H1 (cell line): Measurements from ENCODE around the gene INPP5B.

Experiments
- CTCF ChIP-seq, 3 experiments: IDR thresholded peaks; 1 replicate in 2 of 3; 2 replicates in 1 of 3; pipeline versions ENCODE4 v1.5.1 to v1.6.1; 2011; ENCODE audit warnings: low read length in 3 of 3, mild to moderate bottlenecking in 3 of 3, inconsistent platforms in 2 of 3, low read depth in 1 of 3, moderate library complexity in 1 of 3; ENCODE audit not compliant: insufficient read depth in 1 of 3; ENCODE audit errors: control extremely low read depth in 1 of 3
- EGR1 ChIP-seq: IDR thresholded peaks from 2 replicates; pipeline ENCODE4 v1.6.1; 2011; ENCODE audit warnings: low read depth, low read length, borderline replicate concordance
- EP300 ChIP-seq, 2 experiments: IDR thresholded peaks; 1 replicate in 1 of 2; 2 replicates in 1 of 2; pipeline ENCODE4 v1.6.1; 2011 to 2012; ENCODE audit warnings: low read depth in 2 of 2, low read length in 2 of 2, mild to moderate bottlenecking in 2 of 2, borderline replicate concordance in 1 of 2, inconsistent platforms in 1 of 2, moderate library complexity in 1 of 2
- MAX ChIP-seq: IDR thresholded peaks from 2 replicates; pipeline ENCODE4 v1.6.1; 2012; ENCODE audit warnings: inconsistent platforms
- POLR2A ChIP-seq, 2 experiments: IDR thresholded peaks; 1 replicate in 1 of 2; 2 replicates in 1 of 2; pipeline ENCODE4 v1.6.1; 2011; ENCODE audit warnings: low read depth in 2 of 2, low read length in 2 of 2, mild to moderate bottlenecking in 2 of 2; ENCODE audit errors: control extremely low read depth in 1 of 2
- POLR2AphosphoS5 ChIP-seq: IDR thresholded peaks from 2 replicates; pipeline ENCODE4 v1.6.1; 2011; ENCODE audit warnings: low read depth, low read length
- RFX5 ChIP-seq: IDR thresholded peaks from 2 replicates; pipeline ENCODE4 v1.6.1; 2011; ENCODE audit warnings: low read depth, low read length, improper control_type of control experiment, borderline replicate concordance
- SRF ChIP-seq: IDR thresholded peaks from 2 replicates; pipeline ENCODE4 v1.6.1; 2011; ENCODE audit warnings: mild to moderate bottlenecking, low read depth, low read length, moderate library complexity
- SUZ12 ChIP-seq: fragments of 200-600 bp; sonication (generic); IDR thresholded peaks from 2 replicates; pipeline ENCODE4 v1.6.1; 2012; ENCODE audit warnings: mild to moderate bottlenecking, inconsistent platforms, low read length, moderate library complexity, mixed read lengths
- YY1 ChIP-seq: IDR thresholded peaks from 2 replicates; pipeline ENCODE4 v1.6.1; 2011; ENCODE audit warnings: low read depth, mild to moderate bottlenecking, low read length

DNA sequence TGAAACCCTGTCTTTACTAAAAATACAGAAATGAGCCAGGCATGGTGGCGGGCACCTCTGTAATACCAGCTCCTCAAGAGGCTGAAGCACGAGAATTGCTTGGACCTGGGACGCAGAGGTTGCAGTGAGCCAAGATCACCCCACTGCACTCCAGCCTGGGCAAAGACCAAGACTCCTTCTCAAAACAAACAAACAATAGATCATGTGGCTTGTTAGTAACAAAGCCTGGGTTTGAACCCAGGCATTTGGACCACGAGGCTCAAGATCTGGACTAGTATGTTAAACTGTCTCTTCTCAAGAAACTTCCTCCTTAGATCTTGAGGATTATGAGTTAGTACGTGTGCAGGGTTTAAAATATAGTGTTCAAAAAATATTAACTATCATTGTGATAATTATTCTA is 1.6 kb downstream of the INPP5B start:
- TF ChIP-seq CTCF (IDR thresholded peaks at IDR 0.05; ENCODE audit: control extremely low read depth in 1 of 3, insufficient read depth in 1 of 3, low read depth in 1 of 3, low read length in 3 of 3): no peak
- no peak for TF ChIP-seq POLR2A (IDR thresholded peaks at IDR 0.05; ENCODE audit: control extremely low read depth in 1 of 2, low read depth in 2 of 2, low read length in 2 of 2)
- no peak for TF ChIP-seq EP300 (IDR thresholded peaks at IDR 0.05; ENCODE audit: borderline replicate concordance in 1 of 2, low read depth in 2 of 2, low read length in 2 of 2)
- TF ChIP-seq SUZ12: no peak
- no peak for TF ChIP-seq YY1
- no peak for TF ChIP-seq MAX
- TF ChIP-seq SRF: no peak
- TF ChIP-seq POLR2AphosphoS5: no peak
- TF ChIP-seq EGR1: no peak
- no peak for TF ChIP-seq RFX5
